ENCODE data around the gene ZNF473. TPM values are rescaled to one million over a fixed set of nuclear protein-coding genes. Genes with fewer than 3 reads are reported as not detected.

The ZNF473 gene
- total and polyA plus RNA-seq, 2 experiments from 2014 or later = 5.0 to 12.5 TPM

- Histone ChIP-seq H3K4me1 (ENCODE audit: insufficient read depth) (peaks cover 9% of the 10 kb centered on the region; the same call in 1 of the 2 replicates), H3F3A (ENCODE audit: insufficient read depth) (no peaks in the 10 kb centered on the region), H3K9ac (no peak overlapping the region), H4K20me1 (ENCODE audit: insufficient read depth) (no peaks in the 10 kb centered on the region), H3K4me2 (ENCODE audit: unreplicated experiment) (no peak overlapping the region), H3K79me2 (ENCODE audit: insufficient read depth) (peaks cover 81% of the 10 kb centered on the region), H2AFZ (no peak overlapping the region), H3K4me3 (no peak overlapping the region), H3K9me2 (ENCODE audit: insufficient read depth) (no peaks in the 10 kb centered on the region), H3K9me3 (ENCODE audit: low read depth) (no peaks in the 10 kb centered on the region), H3K27me3 (replicated peaks; ENCODE audit: insufficient read depth) (no peaks in the 10 kb centered on the region), H3K27ac (no peak overlapping the region), H3K36me3 (ENCODE audit: low read depth) (no peaks in the 10 kb centered on the region)
- TF ChIP-seq EZH2phosphoT487 (IDR thresholded peaks at IDR 0.05; ENCODE audit: insufficient read depth, low read depth) (no peak), EZH2 (IDR thresholded peaks at IDR 0.05; ENCODE audit: insufficient read depth, poor library complexity, severe bottlenecking) (no peak)
- WGBS, 2 experiments (ENCODE audit: low coverage in 1 of 2, low lambda C conversion rate in 2 of 2, missing lambda C conversion rate in 2 of 2) = 87 to 89% methylated on average over 11 of the region's 11 CpGs
- DNase-seq = no peak
- in situ Hi-C loops (cut with MboI) = no loop called here
Measured at GRCh38 chr19:50030937-50031336, 5.1 kb downstream of the ZNF473 start.

- H3K36me3 ChIP-seq (ENCODE audit: low read depth) = peaks cover 9% of the 10 kb centered on the region; the same call in 1 of the 2 replicates
- 83 to 89% methylated on average over 3 of the region's 3 CpGs for WGBS, 2 experiments (ENCODE audit: low coverage in 1 of 2, low lambda C conversion rate in 2 of 2, missing lambda C conversion rate in 2 of 2)
- in situ Hi-C loops (cut with MboI) = no loop called here
Measured at GRCh38 chr19:50036908-50037307, 11.1 kb downstream of the ZNF473 start.

GRCh38 chr19:50039968-50040367, 14.2 kb downstream of the ZNF473 start:
- peak overlapping the region; percentile 66 for H3K27ac ChIP-seq
- peak; percentile 73 for DNase-seq

More at GRCh38 chr19:50036908-50037307, 11.1 kb downstream of the ZNF473 start:
- no peaks in the 10 kb centered on the region for H3K27me3 ChIP-seq (replicated peaks; ENCODE audit: insufficient read depth)
- H3K27ac ChIP-seq = no peak overlapping the region
- H3K4me1 ChIP-seq (ENCODE audit: insufficient read depth) = no peaks in the 10 kb centered on the region
- H2AFZ ChIP-seq = no peak overlapping the region
- H4K20me1 ChIP-seq (ENCODE audit: insufficient read depth) = no peaks in the 10 kb centered on the region; the same call in 1 of the 2 replicates
- H3K79me2 ChIP-seq (ENCODE audit: insufficient read depth) = peaks cover 38% of the 10 kb centered on the region
- no peaks in the 10 kb centered on the region for H3K9me2 ChIP-seq (ENCODE audit: insufficient read depth)
- TF ChIP-seq EZH2phosphoT487 (IDR thresholded peaks at IDR 0.05; ENCODE audit: insufficient read depth, low read depth) = no peak
- TF ChIP-seq EZH2 (IDR thresholded peaks at IDR 0.05; ENCODE audit: insufficient read depth, poor library complexity, severe bottlenecking) = no peak
- no peak overlapping the region for H3K4me2 ChIP-seq (ENCODE audit: unreplicated experiment)
- no peak for DNase-seq
- H3F3A ChIP-seq (ENCODE audit: insufficient read depth) = no peaks in the 10 kb centered on the region
- H3K9ac ChIP-seq = no peak overlapping the region
- H3K4me3 ChIP-seq = no peak overlapping the region
- H3K9me3 ChIP-seq (ENCODE audit: low read depth) = no peaks in the 10 kb centered on the region

GRCh38 chr19:50040967-50041366, 15.2 kb downstream of the ZNF473 start:
- Histone ChIP-seq H3K9ac (no peak overlapping the region), H3K9me3 (ENCODE audit: low read depth) (no peaks in the 10 kb centered on the region)
- 81 to 83% methylated on average over 6 of the region's 6 CpGs for WGBS, 2 experiments (ENCODE audit: low coverage in 1 of 2, low lambda C conversion rate in 2 of 2, missing lambda C conversion rate in 2 of 2)

More at GRCh38 chr19:50039968-50040367, 14.2 kb downstream of the ZNF473 start:
- Histone ChIP-seq H3K27me3 (replicated peaks; ENCODE audit: insufficient read depth) (no peaks in the 10 kb centered on the region), H3K9ac (peak overlapping the region; percentile 49; the same call in 1 of the 2 replicates), H3K79me2 (ENCODE audit: insufficient read depth) (peaks cover 22% of the 10 kb centered on the region), H4K20me1 (ENCODE audit: insufficient read depth) (no peaks in the 10 kb centered on the region; the same call in 1 of the 2 replicates), H3K4me3 (no peak overlapping the region), H3K9me2 (ENCODE audit: insufficient read depth) (no peaks in the 10 kb centered on the region), H3K4me2 (ENCODE audit: unreplicated experiment) (no peak overlapping the region), H3K9me3 (ENCODE audit: low read depth) (no peaks in the 10 kb centered on the region), H3F3A (ENCODE audit: insufficient read depth) (no peaks in the 10 kb centered on the region), H2AFZ (no peak overlapping the region), H3K4me1 (ENCODE audit: insufficient read depth) (no peaks in the 10 kb centered on the region), H3K36me3 (ENCODE audit: low read depth) (peaks cover 37% of the 10 kb centered on the region)
- WGBS, 2 experiments (ENCODE audit: low coverage in 1 of 2, low lambda C conversion rate in 2 of 2, missing lambda C conversion rate in 2 of 2) = 84 to 97% methylated on average over 3 of the region's 3 CpGs
- TF ChIP-seq EZH2phosphoT487 (IDR thresholded peaks at IDR 0.05; ENCODE audit: insufficient read depth, low read depth) (no peak), EZH2 (IDR thresholded peaks at IDR 0.05; ENCODE audit: insufficient read depth, poor library complexity, severe bottlenecking) (no peak)
- in situ Hi-C loops (cut with MboI) = no loop called here

More at GRCh38 chr19:50040967-50041366, 15.2 kb downstream of the ZNF473 start:
- H3K36me3 ChIP-seq (ENCODE audit: low read depth) = peaks cover 45% of the 10 kb centered on the region
- TF ChIP-seq EZH2phosphoT487 (IDR thresholded peaks at IDR 0.05; ENCODE audit: insufficient read depth, low read depth) (no peak), EZH2 (IDR thresholded peaks at IDR 0.05; ENCODE audit: insufficient read depth, poor library complexity, severe bottlenecking) (no peak)
- no peak overlapping the region for H3K4me3 ChIP-seq
- H3K79me2 ChIP-seq (ENCODE audit: insufficient read depth) = peaks cover 16% of the 10 kb centered on the region
- no peak overlapping the region for H3K27ac ChIP-seq
- no peak overlapping the region for H3K4me2 ChIP-seq (ENCODE audit: unreplicated experiment)
- in situ Hi-C loops (cut with MboI) = no loop called here
- no peaks in the 10 kb centered on the region for H3K9me2 ChIP-seq (ENCODE audit: insufficient read depth)
- H3K27me3 ChIP-seq (replicated peaks; ENCODE audit: insufficient read depth) = no peaks in the 10 kb centered on the region
- no peaks in the 10 kb centered on the region for H3F3A ChIP-seq (ENCODE audit: insufficient read depth)
- no peak for DNase-seq
- H3K4me1 ChIP-seq (ENCODE audit: insufficient read depth) = no peaks in the 10 kb centered on the region
- H4K20me1 ChIP-seq (ENCODE audit: insufficient read depth) = no peaks in the 10 kb centered on the region; the same call in 1 of the 2 replicates
- H2AFZ ChIP-seq = no peak overlapping the region
